Testis (tissue), 2 donors: ENCODE measurements around the gene CEP89.

ENCODE experiments used
- CTCF ChIP-seq, 3 experiments: fragments of 450-650 bp in 2 of 3; fragments of 200-600 bp in 1 of 3; sonication (generic) in 1 of 3; IDR thresholded peaks; one replicate each; pipeline ENCODE4 v1.5.1; 2016 to 2019; ENCODE audit warnings: antibody characterized with exemption in 3 of 3, mild to moderate bottlenecking in 2 of 3, moderate library complexity in 1 of 3
- POLR2A ChIP-seq: fragments of 450-650 bp; IDR thresholded peaks from one replicate; pipeline ENCODE4 v1.6.1; 2017; ENCODE audit warnings: antibody characterized with exemption, mild to moderate bottlenecking, moderate library complexity

GRCh38 chr19:32877323-32877912 is 94.3 kb downstream of the CEP89 start:
- TF ChIP-seq CTCF (IDR thresholded peaks at IDR 0.05) (no peak), POLR2A (no peak)
